Thoracic aorta (tissue), 2 donors: Measurements from ENCODE around the gene ZNRF1. TPM values are rescaled to one million over a fixed set of nuclear protein-coding genes. Genes with fewer than 3 reads are reported as not detected.

Experiments
- ATAC-seq: fragments of 150-250 bp; one replicate; pipeline ENCODE4 v1.8.0; 2017; ENCODE audit warnings: low read depth; ENCODE audit not compliant: insufficient number of reproducible peaks, low FRiP score
- DNase-seq: peaks from one replicate; pipeline ENCODE4 v3.0.0-alpha.2; 2020; ENCODE audit warnings: low spot score
- H3K27ac ChIP-seq, 2 donors: fragments of 200-600 bp; sonication (generic); 1 replicate in 1 of 2; 2 replicates in 1 of 2; pipeline ENCODE4 v1.5.1; 2016; ENCODE audit warnings: mild to moderate bottlenecking in 2 of 2, moderate library complexity in 2 of 2
- H3K27me3 ChIP-seq: fragments of 200-600 bp; sonication (generic); replicated peaks from 2 replicates; pipeline ENCODE4 v1.6.0; 2016; ENCODE audit warnings: mild to moderate bottlenecking; ENCODE audit not compliant: insufficient read depth
- H3K36me3 ChIP-seq: fragments of 200-600 bp; sonication (generic); one replicate; pipeline ENCODE4 v1.5.1; 2016
- H3K4me1 ChIP-seq, 2 donors: fragments of 200-600 bp; sonication (generic); 1 replicate in 1 of 2; 2 replicates in 1 of 2; pipeline versions ENCODE4 v1.5.1 to v1.6.0; 2016; ENCODE audit warnings: low read depth in 2 of 2, mild to moderate bottlenecking in 1 of 2; ENCODE audit not compliant: control insufficient read depth in 1 of 2
- H3K4me3 ChIP-seq: fragments of 200-600 bp; sonication (generic); 2 replicates; pipeline ENCODE4 v1.5.1; 2016; ENCODE audit warnings: mild to moderate bottlenecking
- H3K9me3 ChIP-seq: fragments of 200-600 bp; sonication (generic); 2 replicates; pipeline ENCODE4 v1.5.1; 2016
- total RNA-seq, 2 donors: library from RNA; depleted of rRNA; stranded (reverse); fragments of >200 nt; gene quantifications; one replicate each; pipeline versions ENCODE4 v1.1.0 to v1.2.3, GENCODE V29; 2016
- TF ChIP-seq, protein P1 (sequence below): fragments of 200-600 bp; sonication (generic); IDR thresholded peaks from one replicate; pipeline ENCODE4 v1.5.1; 2019; ENCODE audit warnings: antibody characterized with exemption

ZNRF1 gene
- total RNA-seq, 2 donors from 2014 or later, result 16.9 to 27.1 TPM

DNA sequence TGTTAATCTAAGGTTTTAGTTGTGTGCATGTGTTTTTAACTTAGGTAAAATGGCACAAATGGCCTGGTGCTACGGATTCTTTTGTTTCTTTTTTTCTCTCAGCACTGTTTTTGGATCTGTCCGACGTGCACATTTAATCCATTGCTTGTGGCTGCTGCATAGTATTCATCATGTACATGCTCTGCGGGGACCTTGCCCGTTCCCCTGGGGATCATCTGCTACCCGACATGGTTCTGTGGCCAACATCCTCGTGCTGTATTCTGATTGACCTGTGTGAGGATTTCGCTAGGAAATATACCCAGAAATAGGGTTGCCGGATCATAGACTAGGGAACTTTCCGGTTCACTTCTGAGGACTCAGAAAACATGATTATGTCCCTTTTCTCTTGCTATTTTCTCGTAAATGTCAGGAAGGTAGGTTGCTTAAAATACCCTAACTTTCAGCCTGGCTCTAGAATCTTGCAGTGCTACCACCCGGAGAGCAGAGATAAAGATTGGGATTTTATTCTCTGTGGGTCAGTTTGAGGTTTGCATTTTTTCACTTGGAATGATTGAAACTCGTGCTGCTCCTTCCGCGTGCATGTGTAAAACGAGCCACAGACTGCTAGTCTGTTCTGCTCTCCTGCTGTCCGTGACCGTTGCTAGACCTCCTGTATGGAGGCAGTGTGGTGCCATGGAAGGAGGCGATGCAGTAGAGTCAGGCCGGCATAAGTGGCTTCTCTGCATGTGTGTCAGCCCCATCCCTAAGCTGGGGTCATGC is 74.9 kb downstream of the ZNRF1 start:
- ATAC-seq (no peak), DNase-seq (no peak)
- Histone ChIP-seq H3K27ac (no peak overlapping the region), H3K36me3 (no peaks in the 10 kb centered on the region), H3K4me3 (no peak overlapping the region), H3K9me3 (no peaks in the 10 kb centered on the region), H3K27me3 (no peaks in the 10 kb centered on the region), H3K4me1 (peaks cover 0 to 4% of the 10 kb centered on the region in 2 donors)
- TF ChIP-seq, protein P1, sequence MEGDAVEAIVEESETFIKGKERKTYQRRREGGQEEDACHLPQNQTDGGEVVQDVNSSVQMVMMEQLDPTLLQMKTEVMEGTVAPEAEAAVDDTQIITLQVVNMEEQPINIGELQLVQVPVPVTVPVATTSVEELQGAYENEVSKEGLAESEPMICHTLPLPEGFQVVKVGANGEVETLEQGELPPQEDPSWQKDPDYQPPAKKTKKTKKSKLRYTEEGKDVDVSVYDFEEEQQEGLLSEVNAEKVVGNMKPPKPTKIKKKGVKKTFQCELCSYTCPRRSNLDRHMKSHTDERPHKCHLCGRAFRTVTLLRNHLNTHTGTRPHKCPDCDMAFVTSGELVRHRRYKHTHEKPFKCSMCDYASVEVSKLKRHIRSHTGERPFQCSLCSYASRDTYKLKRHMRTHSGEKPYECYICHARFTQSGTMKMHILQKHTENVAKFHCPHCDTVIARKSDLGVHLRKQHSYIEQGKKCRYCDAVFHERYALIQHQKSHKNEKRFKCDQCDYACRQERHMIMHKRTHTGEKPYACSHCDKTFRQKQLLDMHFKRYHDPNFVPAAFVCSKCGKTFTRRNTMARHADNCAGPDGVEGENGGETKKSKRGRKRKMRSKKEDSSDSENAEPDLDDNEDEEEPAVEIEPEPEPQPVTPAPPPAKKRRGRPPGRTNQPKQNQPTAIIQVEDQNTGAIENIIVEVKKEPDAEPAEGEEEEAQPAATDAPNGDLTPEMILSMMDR, result no peak

DNA sequence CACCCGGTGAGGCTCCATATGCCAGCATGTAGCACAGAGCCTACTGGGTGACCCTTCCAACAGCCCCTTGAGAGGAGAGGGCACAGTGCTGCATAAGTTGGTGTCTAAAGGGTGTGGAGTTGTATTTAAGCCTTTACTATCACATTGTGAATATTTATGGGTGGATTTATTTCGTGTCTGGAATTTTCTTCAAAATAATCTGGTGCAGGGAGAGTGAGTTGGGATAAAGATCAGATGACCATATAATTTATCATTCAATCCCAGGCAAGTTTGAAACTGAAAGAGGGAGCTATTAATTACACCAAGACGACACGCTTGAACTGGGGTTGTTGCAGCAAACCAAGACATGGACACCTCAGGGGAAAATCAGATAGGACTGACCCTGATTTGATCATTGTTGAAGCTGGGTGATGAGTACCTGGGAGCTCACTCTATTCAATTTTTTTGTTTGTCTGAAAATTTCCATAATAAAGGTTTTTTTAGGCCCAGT is 75.5 kb downstream of the ZNRF1 start:
- Histone ChIP-seq H3K4me1 (peaks cover 0 to 4% of the 10 kb centered on the region in 2 donors), H3K36me3 (no peaks in the 10 kb centered on the region), H3K27me3 (no peaks in the 10 kb centered on the region), H3K4me3 (no peak overlapping the region), H3K27ac (no peak overlapping the region), H3K9me3 (no peaks in the 10 kb centered on the region)
- ATAC-seq, result no peak
- no peak for DNase-seq
- TF ChIP-seq, protein P1, result no peak

DNA sequence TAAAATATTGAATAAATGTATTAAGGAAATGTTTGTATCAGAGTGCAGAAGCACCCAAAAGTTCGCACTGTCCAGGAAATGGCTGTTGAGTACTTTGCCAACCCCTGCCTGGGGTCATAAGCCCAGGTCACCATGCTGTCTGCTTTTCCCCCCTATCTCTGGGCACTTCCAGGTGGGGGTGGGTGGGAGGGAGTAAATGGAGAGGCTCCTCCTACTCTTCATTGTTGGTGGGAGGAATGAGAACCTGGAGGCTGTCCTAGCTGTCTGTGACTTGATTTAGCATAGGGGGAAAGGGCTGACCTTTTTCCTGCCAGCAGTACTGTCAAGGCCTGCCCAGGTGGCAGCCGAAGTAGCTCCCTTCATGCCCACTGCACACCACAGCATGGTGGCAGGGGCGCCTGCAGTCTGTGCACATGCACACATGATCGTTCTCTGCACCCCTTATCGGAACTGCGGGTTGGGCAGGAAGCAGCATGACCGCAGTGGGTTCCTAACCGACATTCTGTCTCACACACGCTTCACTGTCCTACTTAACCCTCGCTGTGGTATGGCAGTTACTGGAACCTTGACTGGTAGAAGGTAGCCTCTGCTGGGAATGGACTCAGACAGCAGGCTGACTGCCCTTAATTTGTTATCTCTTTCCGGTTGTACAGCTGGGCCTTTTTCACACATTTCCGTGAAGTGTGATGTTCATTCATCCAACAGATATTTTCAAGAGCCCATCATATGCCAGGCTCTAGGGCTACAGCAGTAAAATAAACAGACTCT is 76.3 kb downstream of the ZNRF1 start:
- no peaks in the 10 kb centered on the region for H3K27me3 ChIP-seq
- H3K36me3 ChIP-seq, result no peaks in the 10 kb centered on the region
- H3K27ac ChIP-seq, result no peak overlapping the region
- no peaks in the 10 kb centered on the region for H3K9me3 ChIP-seq
- no peak overlapping the region for H3K4me3 ChIP-seq
- ATAC-seq, result no peak
- no peak for DNase-seq
- H3K4me1 ChIP-seq, result peaks cover 0 to 4% of the 10 kb centered on the region in 2 donors
- TF ChIP-seq, protein P1, result no peak

DNA sequence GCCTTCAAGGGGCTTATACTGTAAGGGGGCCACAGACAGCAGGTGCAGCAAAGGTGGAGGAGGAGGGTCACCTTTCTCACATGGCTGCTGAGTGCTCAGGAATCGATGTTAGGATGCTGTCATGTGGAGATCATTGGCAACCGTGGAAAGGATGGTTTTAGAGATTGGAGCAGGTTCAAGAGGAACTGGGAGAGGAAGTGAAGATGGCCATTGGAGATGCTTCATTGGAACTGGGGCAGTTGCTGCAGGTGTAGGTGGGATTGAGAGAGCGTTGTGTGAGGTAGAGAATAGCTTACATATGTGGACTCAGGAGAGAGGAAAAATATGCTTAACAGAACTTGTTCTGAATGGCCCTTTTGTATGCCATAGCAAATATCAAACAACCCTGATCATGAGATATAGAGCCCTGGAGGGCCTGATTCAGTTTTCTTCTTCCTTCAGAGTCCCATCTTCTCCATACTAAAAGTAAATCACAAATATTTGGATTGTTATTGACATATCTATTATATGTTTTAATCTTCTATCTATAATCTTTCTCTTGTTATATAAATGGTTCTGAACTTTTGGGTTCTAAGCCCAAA is 77.0 kb downstream of the ZNRF1 start:
- Histone ChIP-seq H3K9me3 (no peaks in the 10 kb centered on the region), H3K27me3 (no peaks in the 10 kb centered on the region), H3K27ac (no peak overlapping the region), H3K4me1 (no peaks in the 10 kb centered on the region), H3K36me3 (no peaks in the 10 kb centered on the region), H3K4me3 (no peak overlapping the region)
- DNase-seq, result no peak
- TF ChIP-seq, protein P1, result no peak
- no peak for ATAC-seq

DNA sequence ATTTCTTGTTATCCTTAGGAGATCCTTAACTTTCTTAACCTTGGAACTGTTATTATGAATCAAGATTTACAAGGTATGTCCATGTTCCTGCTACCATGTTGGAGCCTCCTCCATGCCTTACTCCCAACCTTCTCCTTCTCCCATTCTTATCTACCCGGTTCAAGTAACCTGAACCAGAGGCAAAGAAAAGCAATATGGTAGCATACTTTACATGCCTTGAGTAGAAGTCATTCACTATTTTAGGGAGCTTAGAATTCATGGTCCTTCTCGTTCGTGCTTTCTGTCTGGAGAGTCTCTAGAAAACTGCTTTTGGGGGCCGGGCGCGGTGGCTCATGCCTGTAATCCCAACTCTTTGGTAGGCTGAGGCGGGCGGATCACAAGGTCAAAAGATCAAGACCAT is 80.1 kb downstream of the ZNRF1 start:
- Histone ChIP-seq H3K36me3 (no peaks in the 10 kb centered on the region), H3K9me3 (no peaks in the 10 kb centered on the region), H3K4me1 (peaks cover 6 to 9% of the 10 kb centered on the region in 2 donors), H3K27me3 (no peaks in the 10 kb centered on the region), H3K27ac (no peak overlapping the region), H3K4me3 (no peak overlapping the region)
- ATAC-seq (no peak), DNase-seq (no peak)
- TF ChIP-seq, protein P1, result no peak
